Vagina (tissue), 2 donors: ENCODE measurements around the gene SPIRE2. TPM values are rescaled to one million over a fixed set of nuclear protein-coding genes. Genes with fewer than 3 reads are reported as not detected.

Source experiments
- DNase-seq, 2 donors: peaks; one replicate each; pipeline ENCODE4 v3.0.0-alpha.2; 2017; ENCODE audit errors: extremely low spot score in 2 of 2
- H3K27ac ChIP-seq: fragments of 200-600 bp; sonication (generic); one replicate; pipeline ENCODE4 v1.5.1; 2019
- H3K27me3 ChIP-seq: fragments of 200-600 bp; sonication (generic); one replicate; pipeline ENCODE4 v1.5.1; 2019
- H3K36me3 ChIP-seq, 2 donors: fragments of 200-600 bp; sonication (generic); one replicate each; pipeline ENCODE4 v1.5.1; 2017 to 2019
- H3K4me1 ChIP-seq: fragments of 200-600 bp; sonication (generic); one replicate; pipeline ENCODE4 v1.5.1; 2019
- H3K4me3 ChIP-seq, 2 donors: fragments of 200-600 bp; sonication (generic); 1 replicate in 1 of 2; 2 replicates in 1 of 2; pipeline ENCODE4 v1.5.1; 2016 to 2019
- H3K9me3 ChIP-seq: fragments of 200-600 bp; sonication (generic); one replicate; pipeline ENCODE4 v1.5.1; 2019
- POLR2A ChIP-seq, 2 donors: fragments of 450-650 bp; IDR thresholded peaks; one replicate each; pipeline ENCODE4 v1.6.1; 2017; ENCODE audit warnings: antibody characterized with exemption in 2 of 2, mild to moderate bottlenecking in 2 of 2, moderate library complexity in 2 of 2
- POLR2AphosphoS5 ChIP-seq, 2 donors: sonication (generic); formaldehyde crosslinking; IDR thresholded peaks; one replicate each; pipeline ENCODE4 v1.9.0; 2017; ENCODE audit warnings: antibody characterized with exemption in 2 of 2, mild to moderate bottlenecking in 2 of 2, low read depth in 1 of 2; ENCODE audit not compliant: insufficient read depth in 1 of 2
- intact Hi-C: fragments of 100-400 bp; cut with DNase I; formaldehyde crosslinking; loops from one replicate; pipeline ENCODE4 v1.15.1; 2023
- total RNA-seq: library from RNA; depleted of rRNA; stranded (reverse); fragments of >200 nt; gene quantifications from one replicate; pipeline ENCODE4 v1.2.3, GENCODE V29; 2016
- TF ChIP-seq, protein P1 (sequence below), 3 experiments: fragments of 450-650 bp in 2 of 3; fragments of 200-600 bp in 1 of 3; sonication (generic) in 1 of 3; IDR thresholded peaks; one replicate each; pipeline ENCODE4 v1.5.1; 2017 to 2019; ENCODE audit warnings: antibody characterized with exemption in 3 of 3, mild to moderate bottlenecking in 2 of 3, moderate library complexity in 2 of 3

Gene SPIRE2
- total RNA-seq, 1 donor from 2014 or later, result 2.2 TPM

DNA sequence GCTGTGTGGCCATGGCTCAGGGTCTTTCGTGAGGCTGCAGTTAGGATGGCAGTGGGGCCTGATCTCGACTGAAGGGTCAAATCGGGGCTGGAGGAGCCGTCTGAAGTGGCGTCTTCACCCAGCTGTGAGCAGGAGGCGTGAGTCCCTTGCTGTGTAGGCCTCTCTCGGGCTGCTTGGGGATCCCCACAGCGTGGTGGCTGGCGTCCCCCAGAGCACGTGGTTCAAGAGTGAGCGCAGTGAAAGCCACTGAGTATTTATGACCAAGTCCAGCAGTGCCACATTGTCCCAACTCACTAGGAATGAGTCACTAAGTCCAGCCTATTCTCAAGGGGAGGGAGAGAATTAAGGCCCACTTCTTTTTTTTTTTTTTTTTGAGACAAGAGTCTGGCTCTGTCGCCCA, 33.4 kb downstream of the SPIRE2 start:
- H3K27me3 ChIP-seq, result no peaks in the 10 kb centered on the region
- H3K27ac ChIP-seq, result no peak overlapping the region
- peaks cover 6% of the 10 kb centered on the region for H3K4me1 ChIP-seq
- no peaks in the 10 kb centered on the region for H3K9me3 ChIP-seq
- no peak for TF ChIP-seq POLR2AphosphoS5 (IDR thresholded peaks at IDR 0.05; ENCODE audit: insufficient read depth in 1 of 2, low read depth in 1 of 2)
- TF ChIP-seq POLR2A (IDR thresholded peaks at IDR 0.05), result no peak
- TF ChIP-seq, protein P1, sequence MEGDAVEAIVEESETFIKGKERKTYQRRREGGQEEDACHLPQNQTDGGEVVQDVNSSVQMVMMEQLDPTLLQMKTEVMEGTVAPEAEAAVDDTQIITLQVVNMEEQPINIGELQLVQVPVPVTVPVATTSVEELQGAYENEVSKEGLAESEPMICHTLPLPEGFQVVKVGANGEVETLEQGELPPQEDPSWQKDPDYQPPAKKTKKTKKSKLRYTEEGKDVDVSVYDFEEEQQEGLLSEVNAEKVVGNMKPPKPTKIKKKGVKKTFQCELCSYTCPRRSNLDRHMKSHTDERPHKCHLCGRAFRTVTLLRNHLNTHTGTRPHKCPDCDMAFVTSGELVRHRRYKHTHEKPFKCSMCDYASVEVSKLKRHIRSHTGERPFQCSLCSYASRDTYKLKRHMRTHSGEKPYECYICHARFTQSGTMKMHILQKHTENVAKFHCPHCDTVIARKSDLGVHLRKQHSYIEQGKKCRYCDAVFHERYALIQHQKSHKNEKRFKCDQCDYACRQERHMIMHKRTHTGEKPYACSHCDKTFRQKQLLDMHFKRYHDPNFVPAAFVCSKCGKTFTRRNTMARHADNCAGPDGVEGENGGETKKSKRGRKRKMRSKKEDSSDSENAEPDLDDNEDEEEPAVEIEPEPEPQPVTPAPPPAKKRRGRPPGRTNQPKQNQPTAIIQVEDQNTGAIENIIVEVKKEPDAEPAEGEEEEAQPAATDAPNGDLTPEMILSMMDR (IDR thresholded peaks at IDR 0.05), result no peak
- H3K4me3 ChIP-seq, result no peak overlapping the region
- DNase-seq, result no peak
- no peaks in the 10 kb centered on the region for H3K36me3 ChIP-seq
- intact Hi-C loops, result loop anchor here (10.0 kb wide), 1 partner anchor 157 kb away; the partner anchor contains the start of gene SPATA2L

- TF ChIP-seq POLR2A (IDR thresholded peaks at IDR 0.05), result no peak
- TF ChIP-seq, protein P1 (IDR thresholded peaks at IDR 0.05), result no peak
- no peak for TF ChIP-seq POLR2AphosphoS5 (IDR thresholded peaks at IDR 0.05; ENCODE audit: insufficient read depth in 1 of 2, low read depth in 1 of 2)
- H3K36me3 ChIP-seq, result no peaks in the 10 kb centered on the region
- DNase-seq, result no peak
- peaks cover 1% of the 10 kb centered on the region for H3K9me3 ChIP-seq
- H3K4me1 ChIP-seq, result peaks cover 6% of the 10 kb centered on the region
- no peak overlapping the region for H3K27ac ChIP-seq
- H3K4me3 ChIP-seq, result no peak overlapping the region
- H3K27me3 ChIP-seq, result no peaks in the 10 kb centered on the region
- intact Hi-C loops, result loop anchor here (10.0 kb wide), 1 partner anchor 158 kb away; the partner anchor contains the start of gene SPATA2L
Measured at GRCh38 chr16:89862732-89863131, 34.5 kb downstream of the SPIRE2 start.

- intact Hi-C loops, result loop anchor here (10.0 kb wide), 1 partner anchor 159 kb away; the partner anchor contains the start of gene SPATA2L
- peaks cover 0 to 4% of the 10 kb centered on the region in 2 donors for H3K36me3 ChIP-seq
- peaks cover 6% of the 10 kb centered on the region for H3K9me3 ChIP-seq
- no peaks in the 10 kb centered on the region for H3K27me3 ChIP-seq
- TF ChIP-seq POLR2A (IDR thresholded peaks at IDR 0.05), result no peak
- TF ChIP-seq, protein P1 (IDR thresholded peaks at IDR 0.05), result no peak
- TF ChIP-seq POLR2AphosphoS5 (IDR thresholded peaks at IDR 0.05; ENCODE audit: insufficient read depth in 1 of 2, low read depth in 1 of 2), result peak in 1 of 2 donors; percentile 37
- peaks cover 6% of the 10 kb centered on the region for H3K4me1 ChIP-seq
- no peak overlapping the region for H3K4me3 ChIP-seq
- H3K27ac ChIP-seq, result peak overlapping the region; percentile 72
- no peak for DNase-seq
Measured at GRCh38 chr16:89863741-89864526, 35.7 kb downstream of the SPIRE2 start.

DNA sequence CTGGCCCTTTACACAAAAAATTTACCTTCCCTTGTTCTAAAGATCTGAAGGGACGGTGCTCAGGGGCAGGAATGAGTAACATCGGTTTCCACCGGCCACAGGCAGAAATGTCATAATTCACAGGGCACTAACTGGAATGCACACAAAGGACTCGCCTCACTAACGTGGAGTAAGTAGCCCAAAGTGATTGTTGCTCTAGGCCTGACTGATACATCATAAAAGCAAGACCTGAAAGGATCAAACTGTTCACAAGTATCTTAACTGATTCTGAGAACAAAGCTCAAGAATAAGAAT, 36.2 kb downstream of the SPIRE2 start:
- intact Hi-C loops, result loop anchor here (10.0 kb wide), 1 partner anchor 160 kb away; the partner anchor contains the start of gene SPATA2L
- no peaks in the 10 kb centered on the region for H3K27me3 ChIP-seq
- peaks cover 0 to 4% of the 10 kb centered on the region in 2 donors for H3K36me3 ChIP-seq
- H3K27ac ChIP-seq, result peak overlapping the region; percentile 60
- DNase-seq, result no peak
- H3K4me1 ChIP-seq, result peaks cover 6% of the 10 kb centered on the region
- TF ChIP-seq, protein P1 (IDR thresholded peaks at IDR 0.05), result no peak
- TF ChIP-seq POLR2A (IDR thresholded peaks at IDR 0.05) (no peak), POLR2AphosphoS5 (IDR thresholded peaks at IDR 0.05; ENCODE audit: insufficient read depth in 1 of 2, low read depth in 1 of 2) (no peak)
- peaks cover 6% of the 10 kb centered on the region for H3K9me3 ChIP-seq
- H3K4me3 ChIP-seq, result no peak overlapping the region

DNA sequence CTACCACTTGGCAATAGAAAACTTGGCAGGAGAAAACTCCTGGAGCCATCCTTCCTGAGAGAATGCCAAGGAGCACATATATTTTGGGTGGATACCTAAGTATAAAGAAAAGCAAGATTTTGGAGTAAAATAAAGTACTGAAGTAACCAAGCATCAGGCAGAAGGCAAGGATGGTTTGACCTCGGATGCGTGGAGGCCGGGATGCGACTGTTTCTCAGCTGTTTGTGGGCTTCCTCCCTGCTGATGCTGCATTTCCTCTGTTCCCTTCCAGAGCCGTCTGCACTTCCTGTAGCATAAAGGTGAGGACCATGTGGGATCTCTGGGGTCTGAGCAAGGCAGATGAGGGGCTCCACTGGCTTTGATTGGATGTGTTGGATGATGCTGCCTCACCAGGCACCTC, 39.6 kb downstream of the SPIRE2 start:
- Histone ChIP-seq H3K9me3 (peaks cover 6% of the 10 kb centered on the region), H3K36me3 (peaks cover 0 to 4% of the 10 kb centered on the region in 2 donors), H3K27me3 (no peaks in the 10 kb centered on the region), H3K27ac (no peak overlapping the region), H3K4me1 (peaks cover 15% of the 10 kb centered on the region), H3K4me3 (no peak overlapping the region)
- no peak for DNase-seq
- intact Hi-C loops, result loop anchor here (10.0 kb wide), 1 partner anchor 163 kb away; the partner anchor contains the start of gene SPATA2L
- TF ChIP-seq POLR2A (IDR thresholded peaks at IDR 0.05) (no peak), POLR2AphosphoS5 (IDR thresholded peaks at IDR 0.05; ENCODE audit: insufficient read depth in 1 of 2, low read depth in 1 of 2) (no peak)
- TF ChIP-seq, protein P1 (IDR thresholded peaks at IDR 0.05), result no peak
